GM18870 (cell line): Measurements from ENCODE around the gene ATOSB.

Experiments
- ATAC-seq: cut with Tn5 transposase; IDR thresholded peaks from one replicate; pipeline ENCODE4 v1.9.1; 2021; ENCODE audit warnings: moderate library complexity; ENCODE audit not compliant: unreplicated experiment

ATOSB gene

GRCh38 chr9:35089434-35089833, 26.2 kb downstream of the ATOSB start:
- ATAC-seq, result no peak

- ATAC-seq, result no peak
These were observed 30.6 kb downstream of the ATOSB start for GRCh38 chr9:35085078-35085477.

- ATAC-seq, result peak; percentile 79
These were observed 36.0 kb downstream of the ATOSB start, which contains the start of gene FANCG for GRCh38 chr9:35079426-35080341. TSS of gene FANCG (minus strand) at chr9:35079942. CDS start at chr9:35079524, 418 bp downstream.

GRCh38 chr9:35079041-35079425, 36.6 kb downstream of the ATOSB start:
- ATAC-seq, result no peak

- no peak for ATAC-seq
These were observed 37.6 kb downstream of the ATOSB start for GRCh38 chr9:35078066-35078465.

- ATAC-seq, result no peak
These were observed 38.8 kb downstream of the ATOSB start for GRCh38 chr9:35076848-35077247.

GRCh38 chr9:35075358-35075757, 40.3 kb downstream of the ATOSB start:
- no peak for ATAC-seq

- no peak for ATAC-seq
These were observed 40.9 kb downstream of the ATOSB start for GRCh38 chr9:35074791-35075190.

- ATAC-seq, result no peak
These were observed 41.5 kb downstream of the ATOSB start for GRCh38 chr9:35074141-35074540.

- no peak for ATAC-seq
These were observed 42.4 kb downstream of the ATOSB start for GRCh38 chr9:35073279-35073612.

- ATAC-seq, result peak; percentile 85
These were observed 43.0 kb downstream of the ATOSB start, which contains the start of gene VCP for GRCh38 chr9:35072461-35073278. TSS of gene VCP (minus strand) at chr9:35072625. CDS start at chr9:35072353, 272 bp downstream.

GRCh38 chr9:35071814-35072460, 43.7 kb downstream of the ATOSB start:
- ATAC-seq, result peak; percentile 39

- ATAC-seq, result no peak
These were observed 44.5 kb downstream of the ATOSB start for GRCh38 chr9:35070823-35071813.

GRCh38 chr9:35069020-35069419, 46.6 kb downstream of the ATOSB start:
- no peak for ATAC-seq

- ATAC-seq, result no peak
These were observed 48.6 kb downstream of the ATOSB start for GRCh38 chr9:35067056-35067455.

- ATAC-seq, result no peak
These were observed 55.0 kb downstream of the ATOSB start for GRCh38 chr9:35060548-35061207.

GRCh38 chr9:35059438-35059837, 56.2 kb downstream of the ATOSB start:
- no peak for ATAC-seq

- no peak for ATAC-seq
These were observed 58.4 kb downstream of the ATOSB start for GRCh38 chr9:35057271-35057620.

- no peak for ATAC-seq
These were observed 58.9 kb downstream of the ATOSB start for GRCh38 chr9:35056571-35057270.
